ENCODE data around the gene MLLT3. TPM values are rescaled to one million over a fixed set of nuclear protein-coding genes. Genes with fewer than 3 reads are reported as not detected.

Gene MLLT3
- total RNA-seq, 1 donor from 2014 or later, result 39.1 TPM

- TF ChIP-seq EZH2phosphoT487 (IDR thresholded peaks at IDR 0.05), result no peak
- no peak for TF ChIP-seq EZH2 (IDR thresholded peaks at IDR 0.05)
- TF ChIP-seq CTCF (IDR thresholded peaks at IDR 0.05), result no peak
- H3K79me2 ChIP-seq (ENCODE audit: low read depth), result no peaks in the 10 kb centered on the region
- H2AFZ ChIP-seq (replicated peaks), result no peak overlapping the region
- Mint-ChIP-seq H3K4me1 (peaks cover 3% of the 10 kb centered on the region), H3K27me3 (ENCODE audit: insufficient read depth, low read depth) (no peaks in the 10 kb centered on the region), H3K4me3 (no peak overlapping the region), H3K36me3 (peaks cover 14% of the 10 kb centered on the region), H3K27ac (no peak overlapping the region), H3K9me3 (no peaks in the 10 kb centered on the region)
- H3K4me1 ChIP-seq, result peaks cover 6% of the 10 kb centered on the region
- H3K4me3 ChIP-seq, result no peak overlapping the region
- H3K4me2 ChIP-seq, result no peak overlapping the region
- H3F3A ChIP-seq (ENCODE audit: low read depth), result no peaks in the 10 kb centered on the region
- no peak overlapping the region for H3K9ac ChIP-seq
- no peaks in the 10 kb centered on the region for H3K36me3 ChIP-seq
- H4K20me1 ChIP-seq (ENCODE audit: low read depth), result no peaks in the 10 kb centered on the region
- H3K27me3 ChIP-seq, result no peaks in the 10 kb centered on the region
- no peak for DNase-seq (ENCODE audit: low spot score)
- no peak overlapping the region for H3K27ac ChIP-seq
- no peaks in the 10 kb centered on the region for H3K9me3 ChIP-seq (ENCODE audit: low read depth)
Measured at GRCh38 chr9:20414150-20414549, 208.1 kb downstream of the MLLT3 start.

DNA sequence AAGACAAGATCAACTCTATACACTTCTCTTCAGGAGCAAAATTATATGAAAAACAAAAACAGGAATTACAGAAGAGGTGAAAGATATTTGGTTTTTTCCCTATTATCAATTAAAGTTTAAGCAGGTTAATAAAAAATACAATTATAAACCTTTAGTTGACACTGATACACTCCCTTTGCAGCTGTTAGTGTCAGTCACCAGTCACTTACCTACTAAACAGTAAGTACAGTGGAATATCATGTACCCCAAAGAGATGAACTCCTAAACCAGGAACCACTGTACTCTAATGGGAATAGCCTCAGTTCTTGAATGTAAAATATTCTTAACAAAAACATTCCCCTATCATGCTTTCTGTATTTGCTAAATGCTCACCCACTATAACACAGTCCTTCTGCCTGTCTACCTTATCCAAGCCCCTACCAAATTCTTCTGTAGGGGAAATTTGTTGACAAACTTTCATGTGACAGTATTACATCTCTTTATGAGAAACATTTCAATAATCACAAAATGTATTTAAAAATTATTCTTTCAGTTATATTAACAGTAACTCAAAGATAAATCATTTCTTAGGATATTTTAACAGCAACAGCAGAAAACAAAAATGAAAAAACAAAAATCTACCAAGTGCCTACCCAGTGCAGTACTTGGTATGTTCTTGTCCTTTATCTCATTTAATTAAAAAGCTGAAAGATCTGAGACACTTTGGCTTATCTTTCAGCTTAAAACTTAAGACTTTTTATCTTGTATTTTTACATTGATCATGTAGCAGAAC, 212.8 kb downstream of the MLLT3 start:
- Mint-ChIP-seq H3K27ac (no peak overlapping the region), H3K36me3 (peaks cover 17% of the 10 kb centered on the region), H3K27me3 (ENCODE audit: insufficient read depth, low read depth) (no peaks in the 10 kb centered on the region), H3K4me1 (peaks cover 17% of the 10 kb centered on the region), H3K9me3 (no peaks in the 10 kb centered on the region), H3K4me3 (no peak overlapping the region)
- H3K9ac ChIP-seq, result no peak overlapping the region
- no peak for TF ChIP-seq CTCF (IDR thresholded peaks at IDR 0.05)
- no peak for TF ChIP-seq EZH2phosphoT487 (IDR thresholded peaks at IDR 0.05)
- no peak for TF ChIP-seq EZH2 (IDR thresholded peaks at IDR 0.05)
- no peaks in the 10 kb centered on the region for H4K20me1 ChIP-seq (ENCODE audit: low read depth)
- peaks cover 21% of the 10 kb centered on the region for H3K4me1 ChIP-seq
- no peaks in the 10 kb centered on the region for H3K27me3 ChIP-seq
- peaks cover 10% of the 10 kb centered on the region for H3F3A ChIP-seq (ENCODE audit: low read depth)
- no peak overlapping the region for H3K4me3 ChIP-seq
- H3K36me3 ChIP-seq, result no peaks in the 10 kb centered on the region
- H3K9me3 ChIP-seq (ENCODE audit: low read depth), result no peaks in the 10 kb centered on the region
- peak overlapping the region; percentile 65 for H3K4me2 ChIP-seq
- no peak for DNase-seq (ENCODE audit: low spot score)
- H3K27ac ChIP-seq, result peak overlapping the region; percentile 80
- no peak overlapping the region for H2AFZ ChIP-seq (replicated peaks)
- no peaks in the 10 kb centered on the region for H3K79me2 ChIP-seq (ENCODE audit: low read depth)

DNA sequence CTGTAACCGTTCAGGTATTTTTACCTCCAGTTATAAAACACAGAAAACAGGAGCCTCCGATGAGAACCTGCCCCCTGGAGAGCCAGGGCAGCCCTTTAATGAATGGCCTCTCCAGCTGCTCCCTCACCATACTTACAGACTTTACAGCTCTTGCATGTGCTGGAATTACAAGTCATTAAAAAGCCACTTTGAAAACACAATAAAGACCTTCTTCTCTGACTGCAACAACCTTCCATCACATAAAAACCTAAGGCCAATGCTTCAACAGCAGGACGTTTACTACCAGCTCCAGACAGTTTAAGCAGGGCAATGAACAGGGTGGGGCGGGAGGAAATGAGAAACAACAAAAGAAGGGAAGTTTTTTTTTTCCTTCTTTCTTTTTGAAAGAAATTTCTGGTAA, 213.8 kb downstream of the MLLT3 start:
- H3K27ac ChIP-seq, result peak overlapping the region; percentile 80
- H3K36me3 ChIP-seq, result no peaks in the 10 kb centered on the region
- H3K4me1 ChIP-seq, result peaks cover 21% of the 10 kb centered on the region
- no peaks in the 10 kb centered on the region for H4K20me1 ChIP-seq (ENCODE audit: low read depth)
- peak overlapping the region; percentile 36 for H2AFZ ChIP-seq (replicated peaks)
- TF ChIP-seq CTCF (IDR thresholded peaks at IDR 0.05), result no peak
- peaks cover 11% of the 10 kb centered on the region for H3K36me3 Mint-ChIP-seq
- H3K4me1 Mint-ChIP-seq, result peaks cover 17% of the 10 kb centered on the region
- peak overlapping the region; percentile 16 for H3K4me3 ChIP-seq
- H3K9me3 ChIP-seq (ENCODE audit: low read depth), result no peaks in the 10 kb centered on the region
- no peaks in the 10 kb centered on the region for H3K27me3 Mint-ChIP-seq (ENCODE audit: insufficient read depth, low read depth)
- H3F3A ChIP-seq (ENCODE audit: low read depth), result peaks cover 10% of the 10 kb centered on the region
- H3K9ac ChIP-seq, result no peak overlapping the region
- no peak overlapping the region for H3K4me3 Mint-ChIP-seq
- no peak overlapping the region for H3K27ac Mint-ChIP-seq
- peak; percentile 53 for DNase-seq (ENCODE audit: low spot score)
- no peaks in the 10 kb centered on the region for H3K27me3 ChIP-seq
- H3K9me3 Mint-ChIP-seq, result no peaks in the 10 kb centered on the region
- H3K79me2 ChIP-seq (ENCODE audit: low read depth), result no peaks in the 10 kb centered on the region
- peak overlapping the region; percentile 65 for H3K4me2 ChIP-seq
